HG02840 (cell line): ENCODE measurements around the gene SPHK1.

ENCODE experiments used
- ATAC-seq: cut with Tn5 transposase; IDR thresholded peaks from one replicate; pipeline ENCODE4 v1.9.1; 2021; ENCODE audit warnings: mild to moderate bottlenecking, moderate library complexity, moderate number of reproducible peaks; ENCODE audit not compliant: unreplicated experiment, low FRiP score

Gene SPHK1

GRCh38 chr17:76363107-76363842, 21.1 kb upstream of the SPHK1 start:
- ATAC-seq = no peak

- no peak for ATAC-seq
Measured at GRCh38 chr17:76365256-76365903, 19.0 kb upstream of the SPHK1 start.

GRCh38 chr17:76366247-76366646, 18.2 kb upstream of the SPHK1 start:
- ATAC-seq = no peak

- ATAC-seq = no peak
Measured at GRCh38 chr17:76367642-76368041, 16.8 kb upstream of the SPHK1 start.

GRCh38 chr17:76368545-76368944, 15.9 kb upstream of the SPHK1 start:
- no peak for ATAC-seq

GRCh38 chr17:76369379-76369778, 15.0 kb upstream of the SPHK1 start:
- ATAC-seq = no peak

- no peak for ATAC-seq
Measured at GRCh38 chr17:76369804-76370203, 14.6 kb upstream of the SPHK1 start.

GRCh38 chr17:76370261-76370993, 14.0 kb upstream of the SPHK1 start:
- ATAC-seq = no peak

- no peak for ATAC-seq
Measured at GRCh38 chr17:76371656-76372628, 12.5 kb upstream of the SPHK1 start.

- ATAC-seq = no peak
Measured at GRCh38 chr17:76376318-76377133, 7.9 kb upstream of the SPHK1 start.

- no peak for ATAC-seq
Measured at GRCh38 chr17:76378548-76379274, 5.7 kb upstream of the SPHK1 start.

- no peak for ATAC-seq
Measured at GRCh38 chr17:76379275-76379641, 5.2 kb upstream of the SPHK1 start.

GRCh38 chr17:76379646-76380376, 4.6 kb upstream of the SPHK1 start:
- ATAC-seq = no peak

GRCh38 chr17:76381633-76382350, 2.6 kb upstream of the SPHK1 start:
- ATAC-seq = no peak

- no peak for ATAC-seq
Measured at GRCh38 chr17:76382351-76382802, 2.0 kb upstream of the SPHK1 start.

GRCh38 chr17:76382803-76383545, 1.4 kb upstream of the SPHK1 start:
- ATAC-seq = no peak
